ENCODE results near the gene ACTC1.

Gene ACTC1

GRCh38 chr15:34794590-34795206 is 651 bp downstream of the ACTC1 start:
- Histone ChIP-seq H3K4me1 (ENCODE audit: control insufficient read depth, insufficient read depth, low read length) (no peaks in the 10 kb centered on the region), H3K27ac (ENCODE audit: extremely low read depth, low read depth, low read length) (no peak overlapping the region), H3K36me3 (ENCODE audit: control insufficient read depth in 2 of 2, insufficient read depth in 1 of 2, low read length in 2 of 2) (no peaks in the 10 kb centered on the region), H3K9me3 (ENCODE audit: control insufficient read depth, insufficient read depth, low read depth, low read length) (no peaks in the 10 kb centered on the region), H3K4me3 (ENCODE audit: low read depth, low read length) (no peak overlapping the region)
- TF ChIP-seq YY2 (tag by site-specific recombination; IDR thresholded peaks at IDR 0.05) (no peak), ZNF514 (tag by site-specific recombination; IDR thresholded peaks at IDR 0.05) (no peak), KLF7 (tag by site-specific recombination; IDR thresholded peaks at IDR 0.05; ENCODE audit: borderline replicate concordance) (no peak), ZSCAN18 (tag by site-specific recombination; IDR thresholded peaks at IDR 0.05) (no peak), ZBTB8A (tag by site-specific recombination; IDR thresholded peaks at IDR 0.05) (no peak), ZNF202 (tag by site-specific recombination; IDR thresholded peaks at IDR 0.05; ENCODE audit: borderline replicate concordance) (no peak), ZNF114 (tag by site-specific recombination; IDR thresholded peaks at IDR 0.05) (no peak), ZNF37A (tag by site-specific recombination; IDR thresholded peaks at IDR 0.05) (no peak), GLIS1 (tag by site-specific recombination; IDR thresholded peaks at IDR 0.05) (no peak), ZNF324 (tag by site-specific recombination; IDR thresholded peaks at IDR 0.05) (no peak), ZSCAN4 (tag by site-specific recombination; IDR thresholded peaks at IDR 0.05) (no peak), ZNF362 (tag by site-specific recombination; IDR thresholded peaks at IDR 0.05) (no peak)
- ChIA-PET POLR2A (no interaction called here), CTCF (no interaction called here)

GRCh38 chr15:34793901-34794300 is 1.4 kb downstream of the ACTC1 start:
- ChIA-PET POLR2A (no interaction called here), CTCF (interaction anchor here (1.0 kb wide), 1 partner anchor 15 kb away, joined by 3 read pairs; no protein-coding TSS in a partner anchor)
- Histone ChIP-seq H3K36me3 (ENCODE audit: control insufficient read depth in 2 of 2, insufficient read depth in 1 of 2, low read length in 2 of 2) (no peaks in the 10 kb centered on the region), H3K4me3 (ENCODE audit: low read depth, low read length) (no peak overlapping the region), H3K9me3 (ENCODE audit: control insufficient read depth, insufficient read depth, low read depth, low read length) (no peaks in the 10 kb centered on the region), H3K27ac (ENCODE audit: extremely low read depth, low read depth, low read length) (no peak overlapping the region), H3K4me1 (ENCODE audit: control insufficient read depth, insufficient read depth, low read length) (no peaks in the 10 kb centered on the region)
- TF ChIP-seq ZNF221 (tag by site-specific recombination; IDR thresholded peaks at IDR 0.05; ENCODE audit: borderline replicate concordance): no peak

- Histone ChIP-seq H3K9me3 (ENCODE audit: control insufficient read depth, insufficient read depth, low read depth, low read length) (no peaks in the 10 kb centered on the region), H3K4me1 (ENCODE audit: control insufficient read depth, insufficient read depth, low read length) (no peaks in the 10 kb centered on the region), H3K4me3 (ENCODE audit: low read depth, low read length) (no peak overlapping the region), H3K36me3 (ENCODE audit: control insufficient read depth in 2 of 2, insufficient read depth in 1 of 2, low read length in 2 of 2) (no peaks in the 10 kb centered on the region), H3K27ac (ENCODE audit: extremely low read depth, low read depth, low read length) (no peak overlapping the region)
- POLR2A ChIA-PET: no interaction called here
- TF ChIP-seq ZNF324 (tag by site-specific recombination; IDR thresholded peaks at IDR 0.05): no peak
- no peak for TF ChIP-seq ZSCAN30 (tag by site-specific recombination; IDR thresholded peaks at IDR 0.05)
- TF ChIP-seq ZNF121 (tag by site-specific recombination; IDR thresholded peaks at IDR 0.05): no peak
- TF ChIP-seq ZNF184 (tag by site-specific recombination; IDR thresholded peaks at IDR 0.05): no peak
- no peak for TF ChIP-seq ZNF555 (tag by site-specific recombination; conservative IDR thresholded peaks at IDR 0.05)
- no peak for TF ChIP-seq ZNF274 (IDR thresholded peaks at IDR 0.05; ENCODE audit: low read length)
- TF ChIP-seq ZNF274 (tag by site-specific recombination; IDR thresholded peaks at IDR 0.05; ENCODE audit: borderline replicate concordance): no peak
- no peak for TF ChIP-seq ZBTB21 (tag by site-specific recombination; IDR thresholded peaks at IDR 0.05)
- CTCF ChIA-PET: interaction anchor here (1.0 kb wide), 1 partner anchor 16 kb away, joined by 3 read pairs; no protein-coding TSS in a partner anchor
Measured at GRCh38 chr15:34793071-34793470, 2.3 kb downstream of the ACTC1 start.

Measured in HEK293 (cell line).